ENCODE measurements around the gene SYCE3. TPM values are rescaled to one million over a fixed set of nuclear protein-coding genes. Genes with fewer than 3 reads are reported as not detected.

The SYCE3 gene
- polyA plus RNA-seq, 1 of the 3 experiments (the other 2 are of a cell fraction): 3.6 TPM

DNA sequence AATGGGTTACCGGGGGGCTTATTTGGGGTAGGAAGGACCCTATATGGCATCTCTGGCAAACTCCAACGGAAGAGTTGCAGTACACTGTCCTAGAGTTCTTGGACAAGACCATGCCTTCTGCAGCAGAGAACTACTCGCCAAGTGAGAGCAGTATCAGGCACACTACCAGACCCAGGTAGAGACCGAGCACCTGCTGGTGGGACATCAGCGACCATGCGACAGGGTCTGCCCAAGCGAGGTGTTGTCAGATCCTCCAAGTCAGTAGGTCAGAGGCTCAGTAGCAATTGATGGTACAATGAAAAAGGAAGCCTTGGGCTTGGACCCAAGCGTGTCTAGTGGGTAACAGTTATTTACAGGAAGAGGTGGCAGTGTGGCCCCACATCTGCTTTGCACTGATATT is 23.1 kb upstream of the SYCE3 start:
- CTCF ChIA-PET: interaction anchor here (1.1 to 2.9 kb wide), 2 partner anchors 35 to 259 kb away, joined by 3 to 13 read pairs; no protein-coding TSS in a partner anchor
- H3K9me3 ChIP-seq: no peaks in the 10 kb centered on the region
- TF ChIP-seq RXRA (IDR thresholded peaks at IDR 0.05; ENCODE audit: borderline replicate concordance, low read depth) (no peak), TEAD4 (IDR thresholded peaks at IDR 0.05; ENCODE audit: borderline replicate concordance, insufficient read depth) (no peak), MXI1 (IDR thresholded peaks at IDR 0.05; ENCODE audit: low read depth, low read length) (no peak), CHD2 (IDR thresholded peaks at IDR 0.05; ENCODE audit: low read length, partially characterized antibody) (no peak), GABPA (IDR thresholded peaks at IDR 0.05; ENCODE audit: low read depth) (no peak), FOSL2 (IDR thresholded peaks at IDR 0.05; ENCODE audit: borderline replicate concordance, low read depth) (no peak), MEF2A (IDR thresholded peaks at IDR 0.05; ENCODE audit: borderline replicate concordance, low read depth) (no peak), POLR2AphosphoS5 (IDR thresholded peaks at IDR 0.05; ENCODE audit: low read depth, low read length) (no peak), YY1 (IDR thresholded peaks at IDR 0.05; ENCODE audit: low read depth) (no peak), SIN3A (IDR thresholded peaks at IDR 0.05; ENCODE audit: borderline replicate concordance, low read depth, low read length) (no peak), NFIC (IDR thresholded peaks at IDR 0.05; ENCODE audit: borderline replicate concordance) (no peak), EZH2phosphoT487 (IDR thresholded peaks at IDR 0.05; ENCODE audit: borderline replicate concordance, low read depth) (no peak), FOXM1 (IDR thresholded peaks at IDR 0.05; ENCODE audit: low read depth) (no peak), RAD21 (IDR thresholded peaks at IDR 0.05; ENCODE audit: low read length) (no peak)
- TF ChIP-seq, protein P1, sequence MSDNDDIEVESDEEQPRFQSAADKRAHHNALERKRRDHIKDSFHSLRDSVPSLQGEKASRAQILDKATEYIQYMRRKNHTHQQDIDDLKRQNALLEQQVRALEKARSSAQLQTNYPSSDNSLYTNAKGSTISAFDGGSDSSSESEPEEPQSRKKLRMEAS (IDR thresholded peaks at IDR 0.05; ENCODE audit: low read depth): no peak
- TF ChIP-seq, protein P2, sequence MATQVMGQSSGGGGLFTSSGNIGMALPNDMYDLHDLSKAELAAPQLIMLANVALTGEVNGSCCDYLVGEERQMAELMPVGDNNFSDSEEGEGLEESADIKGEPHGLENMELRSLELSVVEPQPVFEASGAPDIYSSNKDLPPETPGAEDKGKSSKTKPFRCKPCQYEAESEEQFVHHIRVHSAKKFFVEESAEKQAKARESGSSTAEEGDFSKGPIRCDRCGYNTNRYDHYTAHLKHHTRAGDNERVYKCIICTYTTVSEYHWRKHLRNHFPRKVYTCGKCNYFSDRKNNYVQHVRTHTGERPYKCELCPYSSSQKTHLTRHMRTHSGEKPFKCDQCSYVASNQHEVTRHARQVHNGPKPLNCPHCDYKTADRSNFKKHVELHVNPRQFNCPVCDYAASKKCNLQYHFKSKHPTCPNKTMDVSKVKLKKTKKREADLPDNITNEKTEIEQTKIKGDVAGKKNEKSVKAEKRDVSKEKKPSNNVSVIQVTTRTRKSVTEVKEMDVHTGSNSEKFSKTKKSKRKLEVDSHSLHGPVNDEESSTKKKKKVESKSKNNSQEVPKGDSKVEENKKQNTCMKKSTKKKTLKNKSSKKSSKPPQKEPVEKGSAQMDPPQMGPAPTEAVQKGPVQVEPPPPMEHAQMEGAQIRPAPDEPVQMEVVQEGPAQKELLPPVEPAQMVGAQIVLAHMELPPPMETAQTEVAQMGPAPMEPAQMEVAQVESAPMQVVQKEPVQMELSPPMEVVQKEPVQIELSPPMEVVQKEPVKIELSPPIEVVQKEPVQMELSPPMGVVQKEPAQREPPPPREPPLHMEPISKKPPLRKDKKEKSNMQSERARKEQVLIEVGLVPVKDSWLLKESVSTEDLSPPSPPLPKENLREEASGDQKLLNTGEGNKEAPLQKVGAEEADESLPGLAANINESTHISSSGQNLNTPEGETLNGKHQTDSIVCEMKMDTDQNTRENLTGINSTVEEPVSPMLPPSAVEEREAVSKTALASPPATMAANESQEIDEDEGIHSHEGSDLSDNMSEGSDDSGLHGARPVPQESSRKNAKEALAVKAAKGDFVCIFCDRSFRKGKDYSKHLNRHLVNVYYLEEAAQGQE (IDR thresholded peaks at IDR 0.05; ENCODE audit: low read depth, low read length): no peak
- TF ChIP-seq, protein P3, sequence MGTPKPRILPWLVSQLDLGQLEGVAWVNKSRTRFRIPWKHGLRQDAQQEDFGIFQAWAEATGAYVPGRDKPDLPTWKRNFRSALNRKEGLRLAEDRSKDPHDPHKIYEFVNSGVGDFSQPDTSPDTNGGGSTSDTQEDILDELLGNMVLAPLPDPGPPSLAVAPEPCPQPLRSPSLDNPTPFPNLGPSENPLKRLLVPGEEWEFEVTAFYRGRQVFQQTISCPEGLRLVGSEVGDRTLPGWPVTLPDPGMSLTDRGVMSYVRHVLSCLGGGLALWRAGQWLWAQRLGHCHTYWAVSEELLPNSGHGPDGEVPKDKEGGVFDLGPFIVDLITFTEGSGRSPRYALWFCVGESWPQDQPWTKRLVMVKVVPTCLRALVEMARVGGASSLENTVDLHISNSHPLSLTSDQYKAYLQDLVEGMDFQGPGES (IDR thresholded peaks at IDR 0.05; ENCODE audit: low read depth, low read length): no peak
- TF ChIP-seq, protein P4, sequence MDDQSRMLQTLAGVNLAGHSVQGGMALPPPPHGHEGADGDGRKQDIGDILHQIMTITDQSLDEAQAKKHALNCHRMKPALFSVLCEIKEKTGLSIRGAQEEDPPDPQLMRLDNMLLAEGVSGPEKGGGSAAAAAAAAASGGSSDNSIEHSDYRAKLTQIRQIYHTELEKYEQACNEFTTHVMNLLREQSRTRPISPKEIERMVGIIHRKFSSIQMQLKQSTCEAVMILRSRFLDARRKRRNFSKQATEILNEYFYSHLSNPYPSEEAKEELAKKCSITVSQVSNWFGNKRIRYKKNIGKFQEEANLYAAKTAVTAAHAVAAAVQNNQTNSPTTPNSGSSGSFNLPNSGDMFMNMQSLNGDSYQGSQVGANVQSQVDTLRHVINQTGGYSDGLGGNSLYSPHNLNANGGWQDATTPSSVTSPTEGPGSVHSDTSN (IDR thresholded peaks at IDR 0.05): no peak
- TF ChIP-seq, protein P5, sequence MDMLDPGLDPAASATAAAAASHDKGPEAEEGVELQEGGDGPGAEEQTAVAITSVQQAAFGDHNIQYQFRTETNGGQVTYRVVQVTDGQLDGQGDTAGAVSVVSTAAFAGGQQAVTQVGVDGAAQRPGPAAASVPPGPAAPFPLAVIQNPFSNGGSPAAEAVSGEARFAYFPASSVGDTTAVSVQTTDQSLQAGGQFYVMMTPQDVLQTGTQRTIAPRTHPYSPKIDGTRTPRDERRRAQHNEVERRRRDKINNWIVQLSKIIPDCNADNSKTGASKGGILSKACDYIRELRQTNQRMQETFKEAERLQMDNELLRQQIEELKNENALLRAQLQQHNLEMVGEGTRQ (IDR thresholded peaks at IDR 0.05; ENCODE audit: borderline replicate concordance, low read depth, low read length): no peak
- TF ChIP-seq, protein P6, sequence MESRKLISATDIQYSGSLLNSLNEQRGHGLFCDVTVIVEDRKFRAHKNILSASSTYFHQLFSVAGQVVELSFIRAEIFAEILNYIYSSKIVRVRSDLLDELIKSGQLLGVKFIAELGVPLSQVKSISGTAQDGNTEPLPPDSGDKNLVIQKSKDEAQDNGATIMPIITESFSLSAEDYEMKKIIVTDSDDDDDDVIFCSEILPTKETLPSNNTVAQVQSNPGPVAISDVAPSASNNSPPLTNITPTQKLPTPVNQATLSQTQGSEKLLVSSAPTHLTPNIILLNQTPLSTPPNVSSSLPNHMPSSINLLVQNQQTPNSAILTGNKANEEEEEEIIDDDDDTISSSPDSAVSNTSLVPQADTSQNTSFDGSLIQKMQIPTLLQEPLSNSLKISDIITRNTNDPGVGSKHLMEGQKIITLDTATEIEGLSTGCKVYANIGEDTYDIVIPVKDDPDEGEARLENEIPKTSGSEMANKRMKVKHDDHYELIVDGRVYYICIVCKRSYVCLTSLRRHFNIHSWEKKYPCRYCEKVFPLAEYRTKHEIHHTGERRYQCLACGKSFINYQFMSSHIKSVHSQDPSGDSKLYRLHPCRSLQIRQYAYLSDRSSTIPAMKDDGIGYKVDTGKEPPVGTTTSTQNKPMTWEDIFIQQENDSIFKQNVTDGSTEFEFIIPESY (IDR thresholded peaks at IDR 0.05; ENCODE audit: borderline replicate concordance, low read depth): no peak

More for the DNA sequence above, 23.1 kb upstream of the SYCE3 start:
- H2AFZ ChIP-seq (ENCODE audit: low read depth): no peak overlapping the region
- H3K9ac ChIP-seq: no peak overlapping the region
- H3K79me2 ChIP-seq (ENCODE audit: insufficient read depth): peaks cover 24% of the 10 kb centered on the region; the same call in 1 of the 2 replicates
- 98% methylated on average over 6 of the region's 8 CpGs for WGBS (ENCODE audit: low lambda C conversion rate)
- H3K27me3 ChIP-seq (ENCODE audit: insufficient read depth): no peaks in the 10 kb centered on the region
- H3K4me1 ChIP-seq (ENCODE audit: control insufficient read depth in 1 of 2, insufficient read depth in 2 of 2, low read depth in 1 of 2, low read length in 1 of 2): peaks cover 0 to 14% of the 10 kb centered on the region in 2 experiments; a peak in 1 of 4 replicates
- DNase-seq: no peak
- no peaks in the 10 kb centered on the region for H3F3A ChIP-seq (replicated peaks; ENCODE audit: insufficient read depth)
- POLR2A ChIA-PET: interaction anchor here (0.6 kb wide), 1 partner anchor 271 kb away, joined by 3 read pairs; no protein-coding TSS in a partner anchor
- H4K20me1 ChIP-seq (ENCODE audit: insufficient read depth): no peaks in the 10 kb centered on the region
- H3K9me2 ChIP-seq: no peaks in the 10 kb centered on the region
- H3K36me3 ChIP-seq (replicated peaks in 1 of 2; ENCODE audit: control insufficient read depth in 1 of 2, insufficient read depth in 2 of 2, low read length in 1 of 2): no peaks in the 10 kb centered on the region
- no peak overlapping the region for H3K4me3 ChIP-seq (ENCODE audit: low read depth in 2 of 2, low read length in 1 of 2)
- no peak overlapping the region for H3K4me2 ChIP-seq
- H3K27ac ChIP-seq (ENCODE audit: low read depth in 2 of 2, low read length in 1 of 2): no peak overlapping the region
